Body of pancreas (tissue), 4 donors: ENCODE data around the gene EGLN1.

Experiments
- POLR2A ChIP-seq, 3 donors: fragments of 450-650 bp; IDR thresholded peaks; one replicate each; pipeline ENCODE4 v1.6.1; 2016; ENCODE audit warnings: antibody characterized with exemption in 3 of 3, mild to moderate bottlenecking in 2 of 3
- TF ChIP-seq, protein P1 (sequence below), 7 experiments: fragments of 450-650 bp in 4 of 7; fragments of 200-600 bp in 3 of 7; sonication (generic) in 3 of 7; IDR thresholded peaks; one replicate each; pipeline ENCODE4 v1.5.1; 2016 to 2019; ENCODE audit warnings: antibody characterized with exemption in 7 of 7

DNA sequence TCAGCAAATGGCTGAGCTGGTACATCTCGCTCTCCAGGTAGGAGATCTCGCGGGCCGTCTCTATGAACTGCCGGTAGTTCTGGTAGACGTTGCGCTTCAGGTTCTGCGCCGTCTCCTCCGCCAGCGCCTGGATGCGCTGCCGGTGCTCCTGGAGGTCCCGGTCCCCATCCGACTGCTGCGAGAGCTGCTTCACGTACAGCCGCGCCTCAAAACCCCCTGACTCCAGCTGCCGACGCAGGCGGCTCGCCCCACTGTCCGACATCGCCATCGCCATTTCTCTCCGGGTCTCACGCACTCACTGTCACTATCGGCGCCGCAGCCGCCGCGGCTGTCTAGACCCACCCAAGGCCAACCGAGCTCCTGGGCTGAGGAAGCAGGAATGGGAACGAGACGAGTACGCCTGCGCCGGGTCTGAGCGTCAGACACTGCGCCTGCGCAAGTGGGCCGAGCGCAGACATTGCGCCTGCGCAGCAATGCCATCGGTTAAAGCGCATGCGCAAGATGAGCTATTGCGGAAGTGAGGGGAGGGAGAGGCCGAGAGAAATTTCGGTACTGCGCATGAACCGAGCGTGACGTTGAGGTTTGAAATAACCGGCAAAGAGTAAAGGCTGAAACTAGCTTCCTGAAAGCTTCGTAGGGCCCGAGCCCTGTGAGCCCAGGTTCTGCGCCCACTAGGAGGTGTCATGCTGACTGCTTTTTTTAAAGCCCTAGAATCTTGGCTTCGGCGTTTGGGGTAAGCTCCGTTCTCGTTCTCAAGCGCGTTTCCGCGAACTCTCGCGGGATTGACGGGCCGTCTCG, 84.4 kb downstream of the EGLN1 start, which contains the start of gene EXOC8:
- TF ChIP-seq, protein P1, sequence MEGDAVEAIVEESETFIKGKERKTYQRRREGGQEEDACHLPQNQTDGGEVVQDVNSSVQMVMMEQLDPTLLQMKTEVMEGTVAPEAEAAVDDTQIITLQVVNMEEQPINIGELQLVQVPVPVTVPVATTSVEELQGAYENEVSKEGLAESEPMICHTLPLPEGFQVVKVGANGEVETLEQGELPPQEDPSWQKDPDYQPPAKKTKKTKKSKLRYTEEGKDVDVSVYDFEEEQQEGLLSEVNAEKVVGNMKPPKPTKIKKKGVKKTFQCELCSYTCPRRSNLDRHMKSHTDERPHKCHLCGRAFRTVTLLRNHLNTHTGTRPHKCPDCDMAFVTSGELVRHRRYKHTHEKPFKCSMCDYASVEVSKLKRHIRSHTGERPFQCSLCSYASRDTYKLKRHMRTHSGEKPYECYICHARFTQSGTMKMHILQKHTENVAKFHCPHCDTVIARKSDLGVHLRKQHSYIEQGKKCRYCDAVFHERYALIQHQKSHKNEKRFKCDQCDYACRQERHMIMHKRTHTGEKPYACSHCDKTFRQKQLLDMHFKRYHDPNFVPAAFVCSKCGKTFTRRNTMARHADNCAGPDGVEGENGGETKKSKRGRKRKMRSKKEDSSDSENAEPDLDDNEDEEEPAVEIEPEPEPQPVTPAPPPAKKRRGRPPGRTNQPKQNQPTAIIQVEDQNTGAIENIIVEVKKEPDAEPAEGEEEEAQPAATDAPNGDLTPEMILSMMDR (IDR thresholded peaks at IDR 0.05), result peak in 2 of 7 experiments; percentile 13
- peak; percentile 84 to 92 (median 90) for TF ChIP-seq POLR2A (IDR thresholded peaks at IDR 0.05)
